GM12874 (cell line): ENCODE results near the gene FTSJ3.

Experiments
- TF ChIP-seq, protein P1 (sequence below): IDR thresholded peaks from 2 replicates; pipeline ENCODE4 v1.5.1; 2011; ENCODE audit warnings: low read depth, mild to moderate bottlenecking, control low read depth, low read length, moderate library complexity; ENCODE audit not compliant: insufficient read depth

Gene FTSJ3

GRCh38 chr17:63780928-63781327 is 46.5 kb downstream of the FTSJ3 start:
- TF ChIP-seq, protein P1, sequence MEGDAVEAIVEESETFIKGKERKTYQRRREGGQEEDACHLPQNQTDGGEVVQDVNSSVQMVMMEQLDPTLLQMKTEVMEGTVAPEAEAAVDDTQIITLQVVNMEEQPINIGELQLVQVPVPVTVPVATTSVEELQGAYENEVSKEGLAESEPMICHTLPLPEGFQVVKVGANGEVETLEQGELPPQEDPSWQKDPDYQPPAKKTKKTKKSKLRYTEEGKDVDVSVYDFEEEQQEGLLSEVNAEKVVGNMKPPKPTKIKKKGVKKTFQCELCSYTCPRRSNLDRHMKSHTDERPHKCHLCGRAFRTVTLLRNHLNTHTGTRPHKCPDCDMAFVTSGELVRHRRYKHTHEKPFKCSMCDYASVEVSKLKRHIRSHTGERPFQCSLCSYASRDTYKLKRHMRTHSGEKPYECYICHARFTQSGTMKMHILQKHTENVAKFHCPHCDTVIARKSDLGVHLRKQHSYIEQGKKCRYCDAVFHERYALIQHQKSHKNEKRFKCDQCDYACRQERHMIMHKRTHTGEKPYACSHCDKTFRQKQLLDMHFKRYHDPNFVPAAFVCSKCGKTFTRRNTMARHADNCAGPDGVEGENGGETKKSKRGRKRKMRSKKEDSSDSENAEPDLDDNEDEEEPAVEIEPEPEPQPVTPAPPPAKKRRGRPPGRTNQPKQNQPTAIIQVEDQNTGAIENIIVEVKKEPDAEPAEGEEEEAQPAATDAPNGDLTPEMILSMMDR, result no peak

- TF ChIP-seq, protein P1, result no peak
Measured at GRCh38 chr17:63780507-63780906, 47.0 kb downstream of the FTSJ3 start.

GRCh38 chr17:63775420-63775819 is 52.0 kb downstream of the FTSJ3 start:
- TF ChIP-seq, protein P1, result no peak

DNA sequence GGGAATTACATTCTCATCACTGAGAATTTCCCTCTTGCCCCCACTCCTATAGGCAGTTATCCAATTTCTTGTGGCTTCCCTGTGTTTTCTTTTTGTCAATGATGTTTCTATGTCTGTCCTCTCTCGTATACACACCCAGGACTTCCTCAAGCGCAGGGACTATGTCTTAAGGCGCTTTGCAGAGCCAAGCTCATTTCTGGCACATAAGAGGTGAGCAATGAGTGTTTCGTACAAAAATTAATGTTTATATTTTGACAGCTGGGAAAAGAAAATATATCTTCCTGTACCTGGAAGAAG is 52.5 kb downstream of the FTSJ3 start:
- TF ChIP-seq, protein P1, result no peak

GRCh38 chr17:63774141-63774968 is 53.1 kb downstream of the FTSJ3 start, which contains the start of gene DDX42:
Gene DDX42, plus strand, starts transcription at chr17:63774170. Its CDS starts 12,880 bp downstream, at chr17:63787050.
- TF ChIP-seq, protein P1, result no peak

GRCh38 chr17:63773272-63774140 is 54.0 kb downstream of the FTSJ3 start, which contains the start of gene CCDC47:
Gene CCDC47, minus strand, starts transcription at chr17:63773597. Its CDS starts 7,422 bp downstream, at chr17:63766175.
- TF ChIP-seq, protein P1, result no peak

DNA sequence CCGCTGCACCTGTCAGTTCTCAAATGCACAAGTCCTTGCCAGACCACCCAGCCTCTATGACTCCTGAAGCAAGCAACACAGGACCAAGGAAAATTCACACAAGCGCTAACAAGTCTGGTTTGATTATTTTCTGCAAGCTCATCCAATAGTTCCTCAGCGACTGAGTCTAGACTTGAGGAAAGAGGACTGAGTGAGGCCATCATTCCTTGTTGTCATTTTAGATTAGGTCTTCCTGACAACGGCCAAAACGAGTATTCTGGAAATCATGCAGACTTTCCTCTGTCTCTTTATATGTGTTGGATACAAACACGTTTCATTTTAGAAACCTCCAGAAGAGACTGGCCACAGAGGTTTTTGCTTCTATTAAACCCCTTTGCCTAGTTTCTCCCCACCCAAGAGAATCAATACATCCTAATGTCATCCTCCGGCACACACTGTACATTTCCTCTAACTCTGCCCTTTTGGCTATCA is 54.6 kb downstream of the FTSJ3 start:
- TF ChIP-seq, protein P1, result no peak
